Measurements from ENCODE around the gene MYOZ2.

The MYOZ2 gene

GRCh38 chr4:119190354-119190753 lies 54.7 kb downstream of the MYOZ2 start:
- DNase-seq (ENCODE audit: low read depth in 2 of 2, low spot score in 1 of 2): no peak

DNA sequence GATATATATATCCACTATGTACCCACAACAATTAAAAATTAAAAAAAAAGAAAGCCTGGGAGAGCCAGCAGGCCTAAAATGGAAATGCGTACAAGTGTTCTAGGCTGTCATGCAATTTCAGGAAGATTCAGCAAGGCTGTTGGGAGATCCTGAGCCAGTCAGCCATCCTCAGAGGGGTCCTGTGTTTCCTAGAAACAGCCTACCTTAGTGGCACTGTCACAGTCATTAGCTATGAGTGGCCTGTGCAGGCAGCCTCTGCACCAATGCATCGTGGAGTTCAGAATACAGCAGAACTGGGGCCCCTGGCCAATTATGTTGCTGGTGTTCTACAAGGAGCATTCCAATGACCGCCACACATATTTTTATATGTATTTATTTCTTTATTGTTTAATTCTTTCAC lies 55.9 kb downstream of the MYOZ2 start:
- DNase-seq (ENCODE audit: low read depth in 2 of 2, low spot score in 1 of 2): no peak

DNA sequence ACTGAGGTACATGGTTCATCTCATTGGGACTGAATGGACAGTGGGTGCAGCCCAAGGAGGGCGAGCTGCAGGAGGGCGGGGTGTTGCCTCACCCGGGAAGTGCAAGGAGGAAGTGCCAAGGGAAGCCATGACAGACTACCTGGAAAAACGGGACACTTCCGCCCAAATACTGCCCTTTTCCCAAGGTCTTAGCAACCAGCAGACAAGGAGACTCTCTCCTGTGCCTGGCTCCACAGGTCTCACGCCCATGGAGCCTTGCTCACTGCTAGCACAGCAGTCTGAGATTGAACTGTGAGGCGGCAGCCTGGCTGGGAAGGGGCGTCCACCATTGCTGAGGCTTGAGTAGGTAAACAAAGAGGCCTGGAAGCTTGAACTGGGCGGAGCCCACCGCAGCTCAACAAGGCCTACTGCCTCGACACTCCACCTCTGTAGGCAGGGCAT lies 62.2 kb downstream of the MYOZ2 start:
- DNase-seq (ENCODE audit: low read depth in 2 of 2, low spot score in 1 of 2): no peak

- DNase-seq (ENCODE audit: low read depth in 2 of 2, low spot score in 1 of 2): no peak
Measured at GRCh38 chr4:119204916-119205315, 69.3 kb downstream of the MYOZ2 start.

- DNase-seq (ENCODE audit: low read depth in 2 of 2, low spot score in 1 of 2): no peak
Measured at GRCh38 chr4:119205690-119206089, 70.1 kb downstream of the MYOZ2 start.

- DNase-seq (ENCODE audit: low read depth in 2 of 2, low spot score in 1 of 2): no peak
Measured at GRCh38 chr4:119206178-119206577, 70.5 kb downstream of the MYOZ2 start.

- no peak for DNase-seq (ENCODE audit: low read depth in 2 of 2, low spot score in 1 of 2)
Measured at GRCh38 chr4:119207051-119207450, 71.4 kb downstream of the MYOZ2 start.

- no peak for DNase-seq (ENCODE audit: low read depth in 2 of 2, low spot score in 1 of 2)
Measured at GRCh38 chr4:119209077-119209476, 73.4 kb downstream of the MYOZ2 start.

GRCh38 chr4:119209586-119209985 lies 74.0 kb downstream of the MYOZ2 start:
- no peak for DNase-seq (ENCODE audit: low read depth in 2 of 2, low spot score in 1 of 2)

DNA sequence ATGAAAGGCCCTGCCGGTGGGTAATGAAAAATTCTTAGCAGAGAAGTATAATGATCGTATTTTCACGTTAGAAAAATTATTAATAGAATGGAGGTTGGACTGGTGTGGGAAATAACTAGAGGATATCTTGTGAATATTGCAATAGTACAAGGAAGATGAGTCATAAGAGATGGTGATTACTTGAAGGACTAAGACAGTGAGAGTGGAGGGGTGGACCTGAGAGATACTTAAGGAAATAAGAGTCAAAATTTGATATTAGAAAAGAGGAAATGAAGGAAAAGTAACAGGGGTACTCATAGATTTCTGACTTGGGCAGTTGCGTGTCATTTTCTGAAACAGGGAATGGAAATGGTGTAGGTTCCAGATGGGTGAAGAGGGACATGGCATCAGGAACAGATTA lies 75.1 kb downstream of the MYOZ2 start:
- no peak for DNase-seq (ENCODE audit: low read depth in 2 of 2, low spot score in 1 of 2)

- DNase-seq (ENCODE audit: low read depth in 2 of 2, low spot score in 1 of 2): no peak
Measured at GRCh38 chr4:119211867-119212233, 76.2 kb downstream of the MYOZ2 start.

DNA sequence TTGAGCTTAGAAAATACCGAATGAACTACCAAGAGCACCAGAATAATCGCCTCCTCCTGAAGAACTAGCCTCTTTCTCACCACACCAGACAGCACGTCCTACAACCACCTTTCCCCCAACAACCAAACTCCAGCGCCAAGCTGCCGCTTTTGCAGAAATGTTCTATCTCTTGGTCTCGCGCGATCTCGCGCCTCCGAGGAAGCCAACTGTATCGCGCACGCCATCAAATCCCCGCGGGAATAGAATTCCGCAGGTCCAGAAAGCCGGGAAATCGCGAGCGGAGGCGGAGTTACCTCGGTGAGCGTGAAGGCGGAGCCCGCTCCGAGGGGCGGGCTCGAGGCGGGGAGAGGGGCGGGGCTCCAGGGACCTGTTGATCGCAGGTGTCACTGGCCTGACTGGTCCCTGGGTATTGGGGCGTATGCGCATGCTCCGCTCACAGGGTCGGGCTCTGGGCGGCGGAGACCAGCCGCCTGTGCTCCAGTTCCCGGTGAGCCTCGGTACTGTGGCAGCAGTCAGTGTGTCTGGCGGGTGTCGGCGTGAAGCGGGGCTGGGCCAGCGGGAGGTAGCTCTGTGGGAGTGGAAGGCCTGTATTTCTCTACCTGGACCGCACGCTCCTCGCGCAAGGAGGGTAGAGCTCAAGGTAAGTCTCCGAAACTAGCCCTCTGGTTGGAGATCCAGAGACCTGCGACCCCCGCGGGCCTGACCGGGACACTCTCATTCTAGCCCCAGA lies 76.8 kb downstream of the MYOZ2 start, which contains the start of gene USP53:
Gene USP53, plus strand, starts transcription at position 480 of the 730 bp plus-strand sequence. CDS start 27,047 bp downstream, outside the sequence.
- peak; percentile 96 to 97 for DNase-seq (ENCODE audit: low read depth in 2 of 2, low spot score in 1 of 2)

GRCh38 chr4:119212964-119213606 lies 77.5 kb downstream of the MYOZ2 start:
- DNase-seq (ENCODE audit: low read depth in 2 of 2, low spot score in 1 of 2): peak; percentile 25 to 33

DNA sequence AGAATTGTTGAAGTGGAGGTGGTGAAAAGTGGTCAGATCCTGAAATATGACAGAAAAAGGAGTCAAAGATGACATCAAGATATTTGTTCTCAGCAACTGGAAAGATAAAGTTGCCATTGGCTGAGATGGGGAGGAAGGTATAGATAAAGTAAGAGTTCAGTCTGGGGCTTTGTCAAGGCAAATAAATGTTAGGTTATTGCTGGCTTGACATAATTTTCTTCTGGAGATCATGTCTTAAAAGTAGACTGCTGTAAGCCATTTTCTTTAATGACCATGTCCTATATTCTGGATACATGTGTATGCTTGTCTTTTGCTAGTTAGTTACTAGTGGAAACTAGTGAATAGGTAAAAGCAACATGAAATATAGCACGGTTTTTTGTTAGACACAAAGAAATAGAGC lies 82.5 kb downstream of the MYOZ2 start:
- no peak for DNase-seq (ENCODE audit: low read depth in 2 of 2, low spot score in 1 of 2)

GRCh38 chr4:119221412-119221811 lies 85.8 kb downstream of the MYOZ2 start:
- no peak for DNase-seq (ENCODE audit: low read depth in 2 of 2, low spot score in 1 of 2)

DNA sequence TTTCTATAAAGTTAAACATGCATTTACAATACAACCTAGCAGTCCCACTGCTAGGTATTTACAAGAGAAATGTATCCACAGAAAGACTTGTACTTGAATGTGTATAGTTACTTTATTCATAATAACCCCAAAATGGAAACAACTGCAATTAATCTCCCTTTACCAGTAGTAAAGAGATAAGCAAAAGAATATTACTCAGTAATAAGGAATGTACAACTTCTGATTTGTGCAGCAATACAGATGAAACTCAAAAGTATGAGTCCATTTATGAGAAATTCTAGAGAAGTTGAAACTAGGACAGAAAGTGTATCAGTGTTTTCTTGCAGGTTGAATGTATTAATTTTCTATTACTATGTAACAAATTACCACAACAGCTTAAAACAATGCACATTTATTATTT lies 92.1 kb downstream of the MYOZ2 start:
- no peak for DNase-seq (ENCODE audit: low read depth in 2 of 2, low spot score in 1 of 2)

DNA sequence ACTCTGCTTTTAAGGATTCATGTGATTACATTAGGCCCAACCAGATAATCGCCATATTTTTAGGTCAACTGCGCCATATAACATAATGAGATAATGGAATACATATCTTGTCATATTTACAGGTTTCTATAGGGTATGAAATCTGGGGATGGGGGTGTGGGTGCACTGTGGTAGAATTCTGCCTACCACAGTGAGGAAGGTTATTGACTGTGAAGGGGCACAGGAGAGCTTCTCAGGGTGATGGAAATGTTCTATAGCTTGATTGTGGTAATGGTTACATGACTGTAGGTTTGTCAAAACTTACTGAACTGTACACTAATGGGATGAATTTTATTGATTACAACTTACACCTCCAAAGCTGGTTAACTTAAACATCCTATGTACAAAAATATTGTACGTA lies 92.8 kb downstream of the MYOZ2 start:
- DNase-seq (ENCODE audit: low read depth in 2 of 2, low spot score in 1 of 2): no peak

DNA sequence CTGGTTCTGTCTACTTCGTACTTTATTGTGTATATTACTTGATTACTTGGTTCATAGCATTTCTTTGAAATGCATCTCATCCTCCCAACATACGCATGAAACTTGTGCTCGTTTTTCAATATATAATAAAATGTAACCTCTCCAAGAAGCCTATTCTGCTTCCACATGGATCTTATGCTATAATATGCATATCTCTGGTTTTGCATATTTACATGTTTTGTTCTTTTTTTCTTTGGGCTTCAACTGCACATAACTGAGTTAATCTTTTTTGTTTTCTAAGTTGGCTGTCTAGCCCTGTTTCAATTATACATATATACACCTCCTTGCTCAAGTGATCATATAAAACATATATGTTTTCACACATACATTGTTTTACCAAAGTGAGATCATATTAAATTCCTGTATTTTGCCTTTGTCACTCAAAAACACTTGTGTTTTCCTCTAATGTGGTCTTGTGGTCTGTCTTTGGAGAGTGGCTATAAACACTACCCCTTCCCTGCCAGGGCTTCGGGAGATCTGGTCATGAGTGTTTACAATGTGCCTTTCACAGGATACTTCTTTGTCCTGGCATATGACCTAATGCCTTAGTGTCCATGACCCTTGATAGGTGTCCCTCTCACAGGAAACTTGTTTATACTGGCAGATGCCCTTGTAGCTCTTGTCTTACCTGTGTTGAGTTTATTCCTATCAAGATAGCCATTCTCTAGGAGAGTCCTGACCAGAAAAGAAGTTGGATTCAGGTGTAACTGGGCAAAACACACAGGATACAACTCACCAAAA lies 94.5 kb downstream of the MYOZ2 start:
- DNase-seq (ENCODE audit: low read depth in 2 of 2, low spot score in 1 of 2): no peak

DNA sequence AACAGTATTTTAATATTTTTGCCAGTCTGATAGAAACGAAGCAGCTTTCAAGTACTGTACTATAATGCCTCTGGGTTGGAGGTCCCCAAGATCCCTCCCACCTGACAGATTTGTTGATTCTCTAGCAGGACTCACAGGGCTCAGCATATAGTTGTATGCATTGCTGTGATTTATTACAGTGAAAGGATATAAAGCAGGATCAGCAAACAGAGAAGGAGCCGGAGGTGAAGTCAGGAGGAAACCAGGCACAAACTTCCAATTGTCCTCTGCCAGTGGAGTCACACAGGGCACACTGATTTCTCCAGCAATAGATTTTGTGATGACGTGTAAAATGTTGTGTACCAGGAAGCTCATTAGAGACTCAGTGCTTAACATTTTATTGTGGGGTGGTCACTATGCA lies 95.9 kb downstream of the MYOZ2 start:
- no peak for DNase-seq (ENCODE audit: low read depth in 2 of 2, low spot score in 1 of 2)

- no peak for DNase-seq (ENCODE audit: low read depth in 2 of 2, low spot score in 1 of 2)
Measured at GRCh38 chr4:119232286-119232685, 96.7 kb downstream of the MYOZ2 start.

- DNase-seq (ENCODE audit: low read depth in 2 of 2, low spot score in 1 of 2): no peak
Measured at GRCh38 chr4:119233191-119233590, 97.6 kb downstream of the MYOZ2 start.

- DNase-seq (ENCODE audit: low read depth in 2 of 2, low spot score in 1 of 2): no peak
Measured at GRCh38 chr4:119233750-119234149, 98.1 kb downstream of the MYOZ2 start.

Data from stimulated activated CD8-positive, alpha-beta memory T cell treated with anti-CD3 and anti-CD28 coated beads, Interleukin-4, amount 100 ng/mL, for 1 hour (primary cell).